K562 (cell line): Measurements from ENCODE around the gene NUF2. TPM values are rescaled to one million over a fixed set of nuclear protein-coding genes. Genes with fewer than 3 reads are reported as not detected.

Source experiments
- CEBPZ ChIP-seq: fragments of 150-350 bp; IDR thresholded peaks from 2 replicates; pipeline ENCODE4 v1.6.1; 2014; ENCODE audit warnings: low read depth, mild to moderate bottlenecking, low read length, borderline replicate concordance
- CTCF ChIP-seq, 3 experiments: IDR thresholded peaks in 2 of 3; conservative IDR thresholded peaks in 1 of 3; 2 replicates each; pipeline ENCODE4 v1.5.1; 2011 to 2012; ENCODE audit warnings: low read length in 3 of 3, mild to moderate bottlenecking in 3 of 3, control low read depth in 2 of 3, improper control_type of control experiment in 1 of 3, inconsistent platforms in 1 of 3, low read depth in 1 of 3, mixed read lengths in 1 of 3, moderate library complexity in 1 of 3; ENCODE audit not compliant: insufficient read depth in 2 of 3
- DMBX1 ChIP-seq: fragments of 250-450 bp; sonication (Bioruptor Pico); IDR thresholded peaks from 2 replicates; pipeline ENCODE4 v1.8.0; 2022; ENCODE audit warnings: inconsistent platforms, mild to moderate bottlenecking, moderate library complexity, borderline replicate concordance
- EGR1 ChIP-seq: fragments of 450-650 bp; conservative IDR thresholded peaks from 2 replicates; pipeline ENCODE4 v1.6.1; 2017; ENCODE audit warnings: mild to moderate bottlenecking
- HDAC1 ChIP-seq, 2 experiments: fragments of 450-650 bp; IDR thresholded peaks; 2 replicates each; pipeline ENCODE4 v1.6.1; 2016 to 2017; ENCODE audit warnings: inconsistent platforms in 1 of 2, mild to moderate bottlenecking in 1 of 2, moderate library complexity in 1 of 2
- HLTF ChIP-seq: fragments of 450-650 bp; IDR thresholded peaks from 2 replicates; pipeline ENCODE4 v1.6.1; 2016
- KLF6 ChIP-seq: fragments of 250-450 bp; sonication (Bioruptor Pico); IDR thresholded peaks from 2 replicates; pipeline ENCODE4 v1.4.0; 2020; ENCODE audit warnings: mild to moderate bottlenecking, moderate library complexity, borderline replicate concordance
- LEF1 ChIP-seq: fragments of 450-650 bp; IDR thresholded peaks from 2 replicates; pipeline ENCODE4 v1.6.1; 2016; ENCODE audit warnings: mild to moderate bottlenecking
- SOX6 ChIP-seq: fragments of 450-650 bp; IDR thresholded peaks from 2 replicates; pipeline ENCODE4 v1.6.1; 2014; ENCODE audit warnings: mild to moderate bottlenecking
- TFE3 ChIP-seq: fragments of 450-650 bp; formaldehyde crosslinking; IDR thresholded peaks from 2 replicates; pipeline ENCODE4 v1.4.0; 2020; ENCODE audit warnings: mild to moderate bottlenecking, mixed read lengths
- ZNF124 ChIP-seq: sonication (generic); formaldehyde crosslinking; IDR thresholded peaks from 2 replicates; pipeline ENCODE4 v1.8.1; 2022; ENCODE audit warnings: missing genetic modification reagents
- ZNF395 ChIP-seq: fragments of 200-800 bp; sonication (Bioruptor generic); IDR thresholded peaks from 2 replicates; pipeline ENCODE4 v1.6.1; 2017; ENCODE audit warnings: missing genetic modification characterization, missing compliant biosample characterization
- ZNF512 ChIP-seq: IDR thresholded peaks from 2 replicates; pipeline ENCODE4 v1.6.1; 2016; ENCODE audit warnings: missing genetic modification characterization, missing compliant biosample characterization
- ZNF655 ChIP-seq: fragments of 250-450 bp; sonication (Bioruptor Pico); IDR thresholded peaks from 2 replicates; pipeline ENCODE4 v1.5.0; 2021
- polyA plus RNA-seq, 8 experiments: library from polyadenylated mRNA; depleted of rRNA in 4 of 8; stranded (reverse) in 5 of 8; unstranded in 3 of 8; fragments of >200 nt; fragmentation: Nextera tagmentation in 2 of 8; fragmentation: Illumina TruSeq in 1 of 8; extraction: Ambion mirVana in 2 of 8; extraction: Trizol in 1 of 8; gene quantifications; 2 replicates each; pipeline versions ENCODE4 v1.2.1 to v1.2.3, GENCODE V29; 2011 to 2014; ENCODE audit warnings: inconsistent platforms in 1 of 8, missing spikeins in 1 of 8
- total RNA-seq, 7 experiments: library from RNA; depleted of rRNA in 6 of 7; stranded (reverse); fragments of >200 nt in 6 of 7; fragmentation: Illumina TruSeq in 2 of 7; extraction: Trizol in 2 of 7; gene quantifications; 2 replicates each; pipeline versions ENCODE4 v1.2.1 to v1.2.3, GENCODE V29; 2011 to 2021; ENCODE audit warnings: low replicate concordance in 1 of 7

The NUF2 gene
- total and polyA plus RNA-seq, 9 of the 15 experiments (the other 6 are each of a cell fraction or from before 2014, with no cell fraction given): 42.5 to 90.0 (median 60.3) TPM

- peak; percentile 85 for TF ChIP-seq ZNF395
- peak; percentile 87 for TF ChIP-seq SOX6
- TF ChIP-seq EGR1: peak; percentile 83
- TF ChIP-seq CEBPZ: no peak
- 0 out of 2 replicates have a peak, but pooled peaks have one; percentile 9 for TF ChIP-seq KLF6 (CRISPR knock-in tag)
- TF ChIP-seq ZNF512 (tag): 0 out of 2 replicates have a peak, but pooled peaks have one; percentile 45
- peak; percentile 92; the same call in 1 of the 2 replicates for TF ChIP-seq HLTF
- peak; percentile 39; the same call in 1 of the 2 replicates for TF ChIP-seq LEF1
- TF ChIP-seq ZNF124 (CRISPR knock-in tag): no peak
- peak; percentile 81 for TF ChIP-seq DMBX1 (CRISPR knock-in tag)
- TF ChIP-seq CTCF (IDR thresholded peaks at IDR 0.05 in 2 of 3, conservative IDR thresholded peaks at IDR 0.05 in 1 of 3; ENCODE audit: insufficient read depth in 2 of 3, low read depth in 1 of 3, low read length in 3 of 3): no peak
- TF ChIP-seq TFE3 (CRISPR knock-in tag): 0 out of 2 replicates have a peak, but pooled peaks have one; percentile 8
- peak; percentile 67 to 100; a peak in 3 of 4 replicates for TF ChIP-seq HDAC1 (IDR thresholded peaks at IDR 0.05)
- TF ChIP-seq ZNF655 (CRISPR knock-in tag): no peak; the same call in 1 of the 2 replicates
These were observed at the start of gene NUF2 (continued) for GRCh38 chr1:163321311-163322305.
